Mucosa of gallbladder (tissue), 1 donor: ENCODE measurements around the gene PDLIM4. TPM values are rescaled to one million over a fixed set of nuclear protein-coding genes. Genes with fewer than 3 reads are reported as not detected.

Experiments used
- DNase-seq: peaks from one replicate; pipeline ENCODE4 v3.0.0-alpha.2; 2020; ENCODE audit warnings: low spot score
- total RNA-seq: library from RNA; stranded (reverse); gene quantifications from one replicate; pipeline ENCODE4 v1.2.1, GENCODE V29; 2021
- donor health status: DM: no; HTN: no; CAD: no.

Gene PDLIM4
- total RNA-seq, 1 donor from 2014 or later, result 20.7 TPM

- no peak for DNase-seq
Observed at GRCh38 chr5:132267166-132267739, 9.8 kb downstream of the PDLIM4 start.

GRCh38 chr5:132267931-132268768 lies 10.7 kb downstream of the PDLIM4 start:
- no peak for DNase-seq

DNA sequence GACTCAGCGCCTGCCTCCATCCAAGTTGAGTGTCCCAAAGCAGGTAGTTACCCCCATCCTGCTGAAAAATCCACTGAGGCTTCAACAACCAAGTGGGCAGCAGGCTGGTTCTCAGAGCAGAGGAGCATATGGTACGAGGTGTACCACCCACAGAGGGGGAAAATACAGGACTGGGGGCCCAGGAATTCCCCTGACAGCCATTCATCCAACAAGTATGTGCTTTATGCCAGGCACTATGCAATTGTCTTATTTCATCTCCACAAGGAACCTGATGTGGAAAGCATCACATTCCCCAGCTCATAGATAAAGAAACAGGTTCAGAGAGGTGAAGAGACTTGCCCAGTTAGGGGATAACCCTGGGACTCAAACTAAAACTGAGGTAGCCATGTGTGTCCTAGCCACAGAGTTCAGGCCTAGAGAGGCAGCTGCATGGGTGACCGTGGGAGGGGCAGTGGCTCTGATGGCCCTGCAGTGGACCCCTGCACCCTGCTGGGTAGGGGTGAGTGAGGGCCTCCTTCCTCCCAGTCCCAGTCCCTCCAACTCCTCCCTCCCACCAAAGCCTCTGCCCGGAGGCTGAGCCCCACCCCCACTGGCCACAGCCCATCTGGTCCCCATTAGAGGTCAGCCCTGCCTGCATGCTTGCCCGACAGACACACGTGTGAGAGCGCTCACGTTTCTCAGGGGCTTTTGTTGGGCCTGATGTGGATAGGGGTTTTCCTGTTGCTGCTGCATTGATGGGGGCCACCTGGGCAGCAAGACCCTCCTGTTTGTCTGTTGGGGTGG lies 11.5 kb downstream of the PDLIM4 start:
- DNase-seq, result no peak

GRCh38 chr5:132269635-132270334 lies 12.3 kb downstream of the PDLIM4 start:
- no peak for DNase-seq

DNA sequence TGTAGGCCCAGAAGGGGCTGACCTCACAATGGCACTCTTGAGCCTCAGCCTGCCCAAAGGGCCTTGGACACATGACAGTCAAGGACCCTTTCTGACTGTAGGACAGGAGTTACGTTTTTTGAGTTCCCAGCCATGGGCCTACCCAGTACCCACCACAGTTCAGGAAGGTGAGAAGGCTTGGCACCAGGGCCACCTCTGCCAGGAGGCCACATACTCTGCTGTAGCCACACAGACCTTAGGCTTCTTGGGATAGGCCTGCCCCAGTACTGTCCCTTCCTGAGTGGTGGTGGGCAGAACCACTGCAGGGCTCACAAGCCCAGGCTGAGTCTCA lies 12.8 kb downstream of the PDLIM4 start:
- DNase-seq, result no peak

DNA sequence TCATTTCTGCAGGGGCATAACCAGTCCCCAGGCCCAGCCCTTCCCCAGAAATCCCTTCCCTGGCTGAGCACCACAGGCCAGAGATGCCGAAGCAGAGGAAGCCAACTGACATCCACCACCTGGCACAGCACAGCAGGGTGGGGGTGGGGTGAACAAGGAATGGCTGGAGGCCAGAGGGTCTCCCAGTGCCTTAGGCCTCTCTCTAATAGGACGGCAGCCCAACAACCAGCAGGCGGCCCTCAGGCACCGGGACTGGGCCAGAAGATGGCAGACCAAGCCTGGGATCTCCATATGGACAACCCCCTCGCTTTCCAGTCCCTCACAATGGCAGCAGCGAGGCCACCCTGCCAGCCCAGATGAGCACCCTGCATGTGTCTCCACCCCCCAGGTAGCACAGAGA lies 13.2 kb downstream of the PDLIM4 start:
- DNase-seq, result no peak

- DNase-seq, result no peak
Observed at GRCh38 chr5:132271251-132272246, 14.1 kb downstream of the PDLIM4 start.

- DNase-seq, result no peak
Observed at GRCh38 chr5:132272311-132273210, 15.1 kb downstream of the PDLIM4 start.

DNA sequence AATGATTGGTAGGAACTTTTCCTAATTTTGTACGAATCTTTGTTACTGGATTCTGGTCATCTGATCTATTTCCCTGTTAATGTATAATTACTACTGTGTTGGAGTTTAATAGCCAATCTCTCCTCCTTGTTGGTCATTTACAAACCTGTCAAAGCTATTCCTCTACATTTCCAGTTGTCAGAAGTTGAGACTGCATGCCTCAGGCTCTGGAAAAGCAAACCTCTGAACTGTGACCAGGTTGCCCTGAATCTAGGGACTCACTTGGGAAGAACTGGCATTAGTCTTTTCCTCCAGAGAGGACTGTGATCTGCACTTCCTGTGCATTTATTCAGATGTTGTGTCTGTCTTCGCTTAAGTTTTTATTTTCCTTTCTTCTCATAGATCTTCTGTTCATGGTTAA lies 16.1 kb downstream of the PDLIM4 start:
- no peak for DNase-seq

GRCh38 chr5:132274050-132274792 lies 16.7 kb downstream of the PDLIM4 start:
- DNase-seq, result no peak

DNA sequence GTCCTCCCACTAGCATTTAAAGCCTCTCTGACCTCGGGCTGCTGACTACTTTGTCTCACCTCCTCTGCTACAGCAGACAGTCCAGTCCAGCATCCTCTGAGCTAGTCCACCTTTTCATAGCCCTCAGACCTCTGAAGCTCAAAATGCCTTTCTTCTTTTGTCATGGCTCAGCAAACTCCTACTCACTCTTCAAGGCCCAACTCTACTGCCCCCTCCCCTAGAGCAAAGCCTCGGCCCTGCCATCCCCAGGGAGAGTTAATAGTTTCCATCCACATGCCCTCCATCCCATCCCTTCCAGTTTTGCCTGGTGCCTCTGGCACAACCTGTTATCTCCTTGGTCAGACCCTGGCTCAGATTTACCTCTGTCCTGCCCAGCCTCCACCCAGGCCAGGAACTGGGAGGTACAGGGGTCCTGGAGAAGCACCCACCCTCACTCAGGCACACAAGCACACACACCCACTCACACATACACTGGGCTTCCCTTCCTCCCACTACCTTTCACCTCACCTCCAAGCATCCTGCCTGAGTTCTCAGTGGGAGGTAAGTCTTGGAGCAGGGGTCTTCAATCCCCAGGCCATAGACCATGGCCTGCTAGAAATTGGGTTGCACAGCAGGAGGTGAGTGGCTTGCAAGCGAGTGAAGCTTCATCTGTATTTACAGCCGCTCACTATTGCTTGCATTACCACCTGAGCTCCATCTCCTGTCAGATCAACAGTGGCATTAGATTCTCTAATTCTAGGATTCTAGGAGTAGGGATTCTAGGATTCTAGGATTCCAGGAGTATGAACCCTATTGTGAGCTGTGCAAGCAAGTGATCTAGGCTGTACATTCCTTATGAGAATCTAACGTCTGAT lies 18.1 kb downstream of the PDLIM4 start:
- no peak for DNase-seq

GRCh38 chr5:132277256-132277655 lies 19.8 kb downstream of the PDLIM4 start:
- no peak for DNase-seq

DNA sequence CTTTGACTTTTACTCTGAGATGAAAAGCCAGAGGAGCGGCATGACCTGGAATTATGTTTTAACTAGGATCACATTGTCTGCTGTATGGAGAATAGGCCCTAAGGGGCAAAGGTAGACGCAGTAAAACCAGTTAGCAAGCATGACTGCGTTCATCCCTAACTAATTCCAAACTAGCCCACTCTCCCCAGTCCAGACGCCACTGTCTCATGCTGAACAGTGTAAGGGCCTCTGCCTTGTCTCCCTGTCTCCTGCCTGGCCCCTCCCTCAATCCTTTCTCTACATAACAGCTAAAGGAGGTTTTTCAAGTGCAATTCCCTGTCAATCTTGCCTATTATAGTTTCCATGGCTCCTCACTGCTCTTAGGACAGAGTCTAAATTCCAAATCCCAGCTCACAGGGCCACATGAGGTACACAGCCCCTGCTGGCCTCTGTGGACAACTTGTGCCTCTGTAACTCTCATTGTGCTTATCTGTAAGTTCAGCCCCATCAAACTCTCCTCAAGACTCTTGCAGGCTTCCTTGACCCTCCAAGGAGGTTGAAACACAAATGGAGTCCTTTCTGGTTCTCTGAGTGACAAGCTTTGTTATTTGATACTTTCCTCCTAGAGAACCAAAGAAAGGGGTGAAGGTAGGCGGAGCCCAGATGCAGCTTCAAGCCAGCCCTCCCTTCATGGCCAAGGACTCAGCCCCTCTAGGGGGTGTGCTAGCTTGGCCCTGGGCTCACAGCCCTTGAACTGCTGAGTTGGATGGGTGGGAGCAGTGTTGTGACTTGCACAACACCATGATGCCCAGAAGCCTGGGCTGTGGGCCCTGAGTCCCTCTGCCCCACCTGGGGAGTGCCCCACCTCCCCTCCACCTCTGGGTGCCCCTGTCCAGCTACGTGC lies 20.7 kb downstream of the PDLIM4 start:
- no peak for DNase-seq

DNA sequence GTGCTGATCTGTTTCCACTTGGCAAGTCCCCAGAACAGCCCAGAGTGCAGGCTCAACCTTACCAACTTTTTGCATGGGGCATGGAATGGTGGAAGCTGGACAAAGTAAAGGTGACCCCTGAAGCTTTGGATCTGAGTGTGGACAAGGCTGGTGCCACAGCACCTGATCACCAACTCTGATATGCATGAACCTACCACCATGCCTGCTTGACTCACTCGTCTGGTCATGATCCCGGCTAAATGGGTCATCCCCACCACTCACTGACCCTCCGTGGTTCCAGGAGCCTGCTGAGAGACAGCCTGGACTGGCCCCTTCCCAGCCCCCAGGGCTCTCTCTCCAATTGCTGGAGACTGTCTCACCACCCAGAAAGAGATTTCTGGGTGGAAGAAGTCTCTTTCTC lies 22.3 kb downstream of the PDLIM4 start:
- no peak for DNase-seq

GRCh38 chr5:132280371-132281240 lies 23.1 kb downstream of the PDLIM4 start:
- no peak for DNase-seq
